ENCODE measurements around the gene MAP2K3.

The MAP2K3 gene

DNA sequence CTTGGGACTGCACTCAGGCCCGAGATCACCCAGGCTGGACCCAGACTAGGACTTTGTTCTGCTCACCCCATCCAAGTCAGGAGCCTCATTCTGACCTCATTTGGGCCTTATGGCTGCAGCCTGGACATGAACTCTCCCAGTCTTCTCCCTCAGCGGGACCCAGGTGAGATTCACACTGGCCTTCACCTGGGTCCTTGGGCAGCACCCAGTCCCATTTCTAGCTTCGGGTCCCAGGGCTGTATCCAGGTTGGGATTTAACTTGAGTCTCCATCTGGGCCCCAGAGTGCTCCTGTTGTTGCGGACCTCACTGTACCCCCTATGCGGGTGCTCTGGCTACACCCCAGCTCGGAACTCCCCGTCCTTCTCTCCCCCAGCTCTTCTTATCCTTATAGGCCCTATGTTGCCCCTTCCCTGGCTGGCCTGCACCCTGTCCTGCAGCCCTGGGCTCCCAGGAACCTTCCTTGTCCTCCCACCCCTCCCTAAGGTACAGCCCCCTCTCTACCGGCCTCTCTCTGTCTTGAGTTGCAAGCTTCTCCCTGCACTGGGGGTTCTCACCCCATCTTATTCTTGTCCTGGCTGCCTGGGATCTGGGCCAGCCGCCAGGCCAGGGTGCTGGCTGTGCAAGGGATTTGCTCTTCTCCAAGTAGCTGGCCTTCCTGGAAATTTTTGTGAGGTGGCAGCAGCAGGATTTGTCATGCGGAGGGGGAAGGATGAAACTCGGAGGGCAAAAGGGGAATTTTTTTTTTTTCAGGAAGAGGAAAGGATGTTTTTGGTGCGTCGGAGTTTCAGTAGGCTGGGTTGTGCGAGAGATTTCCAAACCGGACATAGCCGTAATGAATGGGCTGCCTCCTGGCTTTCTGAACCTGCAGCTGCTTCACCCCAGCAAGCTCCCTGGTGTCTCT, 904 bp downstream of the MAP2K3 start:
- no peak for FAIRE-seq

DNA sequence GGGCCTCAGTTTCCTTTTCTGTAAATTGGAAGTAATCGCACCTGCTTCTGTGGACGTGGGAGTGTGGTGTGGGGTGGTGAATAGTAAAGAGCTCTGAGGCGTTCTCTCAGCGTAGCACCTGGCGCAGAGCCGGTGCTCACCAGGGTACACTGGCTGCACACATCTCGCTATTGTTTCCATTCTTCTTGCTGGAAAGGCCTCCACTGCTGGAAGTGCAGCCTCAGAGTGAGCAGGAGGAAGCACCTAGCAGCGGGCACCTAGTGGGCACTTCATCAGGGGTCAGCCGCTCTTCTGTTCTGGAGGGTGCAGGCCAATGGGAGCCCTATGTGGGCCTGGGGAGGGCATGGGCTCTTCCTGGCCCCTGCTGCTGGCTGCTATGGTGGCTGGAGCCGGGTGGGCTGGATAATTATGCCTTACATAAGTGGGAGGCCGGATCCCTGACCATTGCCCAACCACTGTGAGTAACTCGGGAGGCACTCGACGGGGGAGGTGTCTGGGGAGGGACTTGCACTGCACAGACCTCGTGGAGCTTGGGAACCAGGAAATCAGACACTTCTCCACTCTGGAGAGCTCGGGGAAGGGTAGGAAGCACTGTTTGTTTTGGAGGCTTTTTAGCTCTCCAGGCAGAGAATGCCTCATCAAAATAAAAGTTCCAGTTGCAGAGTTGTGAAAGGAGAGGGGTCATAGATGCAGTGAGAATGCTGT, 1.7 kb downstream of the MAP2K3 start:
- peak; percentile 88 for FAIRE-seq

DNA sequence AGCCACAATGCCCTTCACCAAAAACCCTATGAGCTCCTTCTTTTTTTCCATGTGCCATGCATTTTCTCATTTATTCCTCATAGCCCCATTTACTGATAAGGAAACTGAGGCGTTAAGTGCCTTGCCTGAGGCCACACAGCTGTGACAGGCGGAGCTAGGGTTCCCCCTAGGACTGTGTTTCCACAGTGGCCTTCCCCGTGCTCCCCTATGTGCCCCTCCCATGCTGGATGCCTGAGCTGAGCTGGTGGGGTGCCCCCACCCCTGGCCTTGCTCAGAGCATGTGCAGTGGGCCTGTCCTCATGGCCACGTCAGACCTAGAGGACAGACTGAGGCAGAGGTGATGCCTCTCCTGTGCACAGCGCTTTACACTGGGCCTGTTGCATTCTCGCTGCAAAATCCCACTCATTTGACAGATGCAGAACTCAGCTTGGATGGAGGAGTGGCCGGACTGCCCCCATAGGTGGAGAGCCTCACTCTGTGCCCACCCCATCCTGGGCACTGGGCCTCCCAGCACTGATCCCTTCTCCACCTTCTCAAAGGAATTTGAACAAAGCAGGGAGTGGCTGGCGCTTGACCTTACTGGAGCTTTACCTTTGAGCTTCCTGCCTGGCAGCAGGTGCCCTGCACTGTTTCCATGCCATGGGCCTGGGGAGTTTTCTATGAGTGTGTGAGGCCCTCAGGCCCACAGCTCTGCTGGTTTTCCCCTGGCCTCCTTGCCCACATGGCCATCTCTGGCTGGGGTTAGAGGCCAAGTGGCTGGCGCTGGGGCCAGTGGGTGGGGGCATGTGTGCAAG, 2.6 kb downstream of the MAP2K3 start:
- FAIRE-seq: no peak

DNA sequence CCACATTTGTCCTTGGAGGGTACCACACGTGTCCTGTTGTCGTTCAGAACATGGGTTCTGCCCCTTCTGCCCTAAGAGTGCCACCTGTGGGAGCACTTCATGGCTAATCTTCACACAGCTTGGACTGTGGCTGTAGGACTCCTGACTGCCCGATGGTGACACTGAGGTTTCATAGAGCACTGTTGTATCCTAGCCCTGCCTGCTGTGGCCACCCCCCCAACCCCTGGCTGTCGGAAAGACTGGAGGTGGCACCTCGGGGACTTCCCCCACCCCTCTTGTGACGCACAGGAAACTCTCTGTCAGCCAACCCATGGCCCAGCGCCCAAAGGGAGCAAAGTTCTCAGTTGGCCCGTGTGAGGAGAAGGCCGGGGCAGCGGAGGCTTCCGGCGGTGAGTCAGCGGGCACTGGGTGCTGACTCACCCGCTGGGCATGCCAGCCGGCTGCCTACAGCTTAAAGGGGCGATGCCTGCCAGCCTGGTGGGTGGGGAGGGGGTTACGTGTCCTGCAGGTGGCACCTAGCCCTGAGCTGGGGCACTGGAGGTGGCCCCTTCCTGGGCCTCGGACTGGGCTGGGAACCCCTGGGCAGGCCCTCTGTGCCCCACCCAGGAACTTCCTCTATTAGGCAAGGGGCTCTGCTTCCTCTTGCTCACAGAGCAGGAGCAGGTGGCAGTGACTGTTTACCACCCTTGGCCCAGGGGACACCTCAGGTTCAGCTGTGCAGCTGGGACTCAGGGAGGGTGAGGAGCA, 3.4 kb downstream of the MAP2K3 start:
- peak; percentile 44 for FAIRE-seq

DNA sequence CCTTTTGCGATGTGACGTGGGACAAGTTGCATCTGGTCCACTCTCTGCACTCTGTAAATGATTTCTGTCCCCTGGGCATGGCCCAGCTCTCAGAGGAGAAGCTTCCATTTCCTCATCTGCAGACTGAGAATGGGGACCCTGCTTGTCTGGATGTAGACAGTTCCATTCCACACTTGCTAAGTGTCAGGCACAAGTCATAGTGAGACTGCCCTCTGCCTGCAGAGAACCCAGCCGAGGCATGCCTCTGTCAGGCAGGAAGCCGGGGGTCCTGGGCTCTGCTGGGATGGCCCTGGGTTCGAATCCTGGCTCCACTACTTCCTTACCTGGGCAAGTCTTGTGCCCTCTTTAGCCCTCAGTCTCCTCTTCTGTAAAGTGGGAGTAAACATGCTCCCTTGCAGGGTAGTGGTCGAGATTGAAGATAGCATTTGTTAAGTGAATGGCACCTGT, 4.1 kb downstream of the MAP2K3 start:
- FAIRE-seq: no peak

DNA sequence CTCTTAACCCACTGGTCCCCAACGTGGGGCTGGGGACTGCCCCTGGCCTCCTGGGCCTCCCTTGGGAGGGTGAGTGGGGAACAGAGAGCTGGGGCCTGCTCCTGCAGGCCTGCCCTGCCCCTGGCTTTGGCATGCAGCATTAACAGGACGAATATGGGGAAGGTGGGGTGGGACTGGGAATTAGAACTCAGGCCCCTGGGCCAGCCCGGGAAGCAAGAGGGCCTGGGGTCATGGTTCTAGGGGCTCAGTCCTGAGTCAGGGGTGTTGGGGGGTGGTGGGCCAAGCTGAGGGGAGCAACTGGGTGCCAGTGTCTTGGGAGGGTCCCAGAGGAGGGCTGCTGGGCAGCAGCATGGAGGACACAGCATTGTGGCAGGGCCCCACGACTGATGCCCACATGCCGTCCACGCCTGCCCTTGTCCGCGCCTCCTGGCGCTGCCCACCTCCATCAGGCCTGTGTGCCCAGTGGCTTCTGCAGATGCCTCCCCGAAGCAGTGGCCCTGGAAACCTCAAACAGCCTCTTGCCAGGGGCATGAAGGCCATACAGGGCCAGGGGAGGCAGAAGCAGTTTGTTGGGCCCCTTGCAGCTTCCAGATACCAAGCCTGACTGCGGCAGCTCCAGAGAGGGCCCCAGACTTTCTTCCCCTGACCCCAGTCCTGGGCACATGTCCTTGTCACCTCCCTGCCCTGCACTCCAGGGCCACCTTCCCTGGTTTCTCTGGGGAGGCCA, 4.8 kb downstream of the MAP2K3 start:
- no peak for FAIRE-seq

DNA sequence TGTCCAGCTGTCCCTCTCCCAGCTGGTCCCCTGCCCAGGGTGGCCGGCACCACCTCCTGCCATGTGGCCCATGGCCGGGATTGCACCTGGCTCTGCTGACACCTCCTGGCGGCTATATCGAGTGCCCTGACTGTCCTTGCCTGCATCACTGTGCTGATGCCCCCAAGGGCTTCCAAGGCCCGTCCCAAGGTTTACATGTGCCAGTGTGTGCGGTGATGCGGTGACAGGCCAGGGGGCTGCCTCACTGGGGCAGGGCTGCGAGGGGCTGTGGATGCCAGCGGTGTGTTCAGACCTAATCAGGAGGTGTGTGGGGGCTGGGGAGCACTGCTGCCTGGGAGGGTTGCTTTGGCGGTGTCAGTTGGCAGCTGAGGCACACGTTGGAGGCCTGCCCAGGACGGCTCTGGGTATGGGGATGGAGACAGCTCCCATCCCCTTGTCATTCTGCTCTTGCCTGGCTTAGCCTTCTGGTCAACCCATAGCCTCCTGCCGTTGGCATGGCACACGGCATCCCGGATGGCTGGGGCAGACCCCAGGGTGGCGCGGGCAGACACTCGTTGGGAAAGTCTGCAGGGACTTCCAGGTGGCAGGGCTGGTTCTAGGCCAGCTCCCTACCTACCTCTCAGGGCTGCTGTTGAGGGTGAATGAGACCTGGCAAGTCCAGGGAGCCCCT, 5.5 kb downstream of the MAP2K3 start:
- FAIRE-seq: no peak

DNA sequence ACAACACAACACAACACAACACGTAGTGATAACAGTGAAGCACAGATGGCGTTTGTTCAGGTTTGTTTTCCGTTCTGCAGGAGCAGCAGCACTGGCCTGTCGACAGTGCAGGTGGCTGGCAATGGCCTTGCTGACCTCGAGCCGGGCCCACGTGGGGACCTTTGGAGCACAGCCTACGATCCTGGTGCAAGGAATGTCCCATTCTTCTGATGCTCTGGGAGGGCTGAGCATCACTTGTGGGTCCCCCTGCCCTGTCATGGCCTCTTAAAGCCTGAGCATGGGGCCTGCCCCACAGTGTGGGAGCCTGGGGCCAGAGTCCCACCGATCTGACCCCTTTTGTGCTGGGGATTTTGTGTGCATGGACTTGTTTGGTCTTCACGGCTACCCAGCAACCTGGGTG, 6.8 kb downstream of the MAP2K3 start:
- FAIRE-seq: no peak

DNA sequence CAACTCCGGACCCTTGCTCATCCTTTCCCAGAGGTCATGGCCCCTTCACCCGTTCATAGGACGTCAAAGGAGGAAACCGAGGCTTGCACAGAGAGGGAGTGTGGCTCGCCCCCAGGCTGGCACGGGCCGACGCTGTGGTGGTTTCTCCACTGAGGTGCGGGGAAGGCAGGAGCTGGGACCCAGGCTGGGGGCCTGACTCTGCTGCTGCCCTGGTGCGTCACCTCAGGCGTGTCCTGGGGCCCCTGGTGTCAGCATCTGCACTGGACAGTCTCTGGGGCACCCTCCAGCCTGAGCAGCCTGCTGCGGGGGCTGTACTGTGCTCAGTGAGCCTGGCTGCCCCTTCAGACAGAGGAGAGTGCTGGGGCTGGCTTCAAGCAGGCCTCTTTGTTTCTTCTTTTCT, 7.4 kb downstream of the MAP2K3 start:
- FAIRE-seq: no peak

DNA sequence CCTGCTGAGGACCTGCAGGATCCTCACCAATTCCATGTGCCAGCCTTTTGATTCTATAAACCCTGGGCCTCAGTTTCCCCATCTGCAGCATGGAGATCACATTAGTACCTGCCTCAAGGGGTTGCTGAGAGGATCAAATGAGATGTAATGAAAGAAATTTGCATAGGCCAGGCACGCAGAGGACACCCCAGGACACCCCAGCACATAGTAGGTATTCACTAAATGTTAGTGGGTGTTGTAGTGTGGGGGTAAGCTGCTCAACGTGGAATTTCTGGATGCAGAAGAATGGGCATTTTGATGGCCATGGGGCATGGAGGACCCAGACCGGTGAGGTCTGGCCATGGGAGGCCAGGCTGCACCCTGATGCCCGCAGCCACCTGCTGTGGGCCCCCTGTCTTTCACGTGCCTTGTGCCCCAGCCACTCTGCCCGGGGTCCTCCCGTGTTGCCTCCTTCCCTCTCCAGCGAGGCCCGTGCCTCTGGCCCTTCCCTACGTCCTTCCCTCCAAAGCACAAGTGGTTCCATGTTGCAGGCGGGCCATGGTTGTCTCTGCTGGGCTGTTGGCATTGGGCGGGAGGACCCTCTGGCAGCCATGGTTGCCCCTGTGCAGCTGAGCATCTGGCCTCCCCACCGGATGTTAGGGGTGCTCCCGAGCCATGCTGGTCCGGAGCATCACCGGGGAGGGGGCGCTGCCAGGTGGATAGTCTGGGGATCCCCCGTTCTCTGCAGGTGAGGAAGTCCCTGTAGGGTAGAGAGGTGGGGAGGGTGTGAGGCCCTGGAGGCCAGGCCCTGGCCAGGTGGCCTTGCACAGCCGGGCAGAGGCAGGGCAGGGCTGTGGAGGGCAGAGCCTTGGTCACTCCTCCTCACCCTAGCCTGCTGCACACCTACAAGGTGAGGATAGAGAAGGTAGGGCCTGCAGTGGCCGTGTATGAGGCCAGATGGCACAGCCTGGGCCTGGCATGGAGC, 8.6 kb downstream of the MAP2K3 start:
- no peak for FAIRE-seq

DNA sequence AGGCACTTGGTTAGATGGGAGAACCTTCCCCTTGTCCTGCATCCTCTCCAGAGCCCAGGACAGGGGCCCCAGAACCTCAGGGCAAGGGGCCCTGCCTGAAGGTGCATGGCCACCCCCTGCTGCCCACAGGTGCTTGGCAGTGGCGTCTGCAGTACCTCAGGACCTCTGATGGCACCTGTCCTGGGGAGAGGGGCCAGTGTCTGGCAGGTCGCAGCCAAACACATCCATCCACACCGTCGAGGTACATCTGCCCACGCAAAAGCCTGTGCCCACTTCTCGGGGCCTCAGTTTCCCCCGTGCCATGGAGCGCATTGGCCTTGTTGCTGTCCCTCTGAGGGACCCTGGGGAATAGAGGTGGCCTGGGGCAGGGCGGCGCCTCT, 9.3 kb downstream of the MAP2K3 start:
- no peak for FAIRE-seq

DNA sequence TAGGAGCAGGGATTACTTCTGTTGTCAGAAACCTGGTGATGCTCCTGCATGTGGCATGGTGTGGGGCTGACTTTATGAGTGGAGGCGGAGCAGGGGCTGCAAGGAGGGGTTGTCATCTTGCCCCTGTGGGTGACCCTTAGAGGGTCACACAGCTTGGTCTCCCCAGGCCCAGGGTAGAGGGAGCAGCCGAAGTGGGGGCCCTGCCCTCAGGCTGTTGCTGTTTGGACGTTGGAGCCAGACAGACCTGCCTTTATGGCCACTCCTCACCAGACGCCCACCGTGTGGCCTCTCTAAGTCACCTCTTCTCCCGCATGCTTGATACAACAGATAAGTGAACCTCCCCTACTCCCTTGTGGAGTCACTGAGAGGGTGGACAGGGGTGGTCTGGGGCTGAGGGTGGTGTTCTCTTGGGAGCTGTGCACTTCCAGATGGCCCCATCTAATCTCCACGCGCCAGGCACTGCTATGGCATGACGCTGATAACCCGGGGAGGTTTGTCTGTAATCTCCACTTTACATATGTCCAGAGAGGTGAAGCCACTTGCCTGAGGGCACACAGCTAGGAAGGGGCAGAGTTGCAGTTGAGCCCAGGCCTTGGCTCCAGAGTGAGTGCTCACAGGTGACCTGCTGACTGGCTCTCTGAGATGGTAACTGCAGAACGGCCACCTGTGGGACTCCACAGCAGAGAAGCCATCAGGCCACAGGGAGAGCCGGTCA, 10.0 kb downstream of the MAP2K3 start:
- no peak for FAIRE-seq

DNA sequence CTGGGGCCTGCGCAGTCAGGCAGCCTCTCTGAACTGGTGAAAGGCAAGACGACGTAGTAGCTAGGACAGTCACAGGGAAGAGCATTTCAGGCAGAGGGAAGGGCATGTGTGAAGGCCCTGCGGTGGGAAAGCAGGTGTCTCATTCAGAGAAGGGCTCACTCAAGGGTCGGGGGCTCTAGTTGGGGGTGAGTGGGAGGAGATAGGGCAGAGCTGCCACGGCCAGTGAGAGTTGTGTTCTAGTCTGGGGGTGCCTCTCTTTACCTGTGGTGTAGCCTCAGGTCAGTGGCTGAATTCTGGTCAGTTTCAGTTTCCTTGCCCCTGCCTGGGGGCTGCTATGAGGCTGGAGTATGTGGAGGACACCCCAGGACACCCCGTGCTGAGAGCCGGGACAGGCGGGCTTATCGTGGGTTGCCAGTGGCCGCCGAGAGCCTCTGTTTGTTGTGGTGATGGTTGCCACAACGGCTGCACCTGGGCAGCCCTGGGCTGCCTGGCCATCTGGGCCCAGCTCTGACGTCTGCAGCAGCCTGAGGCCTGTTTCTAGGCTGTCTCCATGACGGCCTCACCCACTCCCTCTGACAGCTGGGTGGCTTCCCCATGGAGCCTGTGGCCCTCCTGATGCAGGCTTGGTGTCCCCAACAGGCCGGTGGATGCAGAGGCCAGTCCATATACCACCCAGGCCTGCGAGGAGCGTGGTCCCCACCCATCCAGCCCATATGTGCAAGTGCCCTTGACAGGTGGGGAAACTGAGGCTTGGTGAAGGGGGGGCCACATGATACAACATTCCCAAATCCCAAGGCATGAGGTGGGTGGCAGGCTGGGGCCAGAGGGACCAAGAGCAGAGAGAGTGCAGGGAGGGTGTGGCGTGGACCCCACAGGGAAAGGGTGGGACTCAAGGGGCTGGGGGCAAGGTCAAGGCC, 10.8 kb downstream of the MAP2K3 start:
- no peak for FAIRE-seq

DNA sequence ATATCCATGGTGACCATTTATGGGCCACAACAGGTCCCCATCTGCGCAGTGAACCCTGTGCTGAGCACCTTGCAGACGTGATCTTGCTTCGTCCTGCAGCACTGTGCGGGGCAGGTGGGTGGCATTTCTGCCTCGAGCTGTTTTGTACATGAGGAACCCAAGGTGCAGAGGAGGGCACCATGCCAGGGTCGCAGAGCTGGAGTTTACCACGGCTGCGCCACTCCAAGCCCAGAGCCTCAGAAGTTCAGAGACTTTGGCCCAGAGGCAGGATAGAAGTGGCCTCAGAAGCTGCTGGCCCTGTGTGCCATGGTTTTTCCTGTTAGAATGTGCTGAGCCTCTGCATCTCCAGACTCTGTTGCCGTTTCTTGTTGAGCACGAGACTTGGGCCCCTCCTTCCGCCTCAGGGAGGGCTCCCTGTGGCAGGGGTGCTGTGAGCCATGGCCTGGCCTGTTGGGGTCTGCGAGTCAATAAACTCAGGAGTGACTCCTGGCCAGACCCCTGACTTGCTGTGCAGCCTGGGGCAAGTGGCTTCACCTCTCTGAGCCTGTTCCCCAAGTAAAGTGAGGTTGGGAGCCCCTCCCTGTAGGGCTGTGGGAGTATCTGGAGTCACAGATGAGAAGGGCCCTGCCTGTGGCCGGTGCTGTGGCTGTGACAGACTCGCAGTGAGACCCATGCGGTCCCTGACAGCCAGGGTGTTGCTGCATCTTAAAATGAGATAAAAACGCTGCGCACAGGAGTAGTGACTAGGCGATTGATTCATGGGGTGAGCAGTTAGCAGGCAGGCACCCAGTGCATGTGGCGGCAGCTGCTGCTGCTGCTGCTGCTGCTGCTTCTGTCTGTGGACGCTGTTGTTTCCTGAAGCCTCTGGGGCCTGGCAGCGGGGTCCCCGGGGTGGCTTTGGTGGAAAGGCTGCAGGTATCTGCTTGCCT, 11.8 kb downstream of the MAP2K3 start:
- no peak for FAIRE-seq

DNA sequence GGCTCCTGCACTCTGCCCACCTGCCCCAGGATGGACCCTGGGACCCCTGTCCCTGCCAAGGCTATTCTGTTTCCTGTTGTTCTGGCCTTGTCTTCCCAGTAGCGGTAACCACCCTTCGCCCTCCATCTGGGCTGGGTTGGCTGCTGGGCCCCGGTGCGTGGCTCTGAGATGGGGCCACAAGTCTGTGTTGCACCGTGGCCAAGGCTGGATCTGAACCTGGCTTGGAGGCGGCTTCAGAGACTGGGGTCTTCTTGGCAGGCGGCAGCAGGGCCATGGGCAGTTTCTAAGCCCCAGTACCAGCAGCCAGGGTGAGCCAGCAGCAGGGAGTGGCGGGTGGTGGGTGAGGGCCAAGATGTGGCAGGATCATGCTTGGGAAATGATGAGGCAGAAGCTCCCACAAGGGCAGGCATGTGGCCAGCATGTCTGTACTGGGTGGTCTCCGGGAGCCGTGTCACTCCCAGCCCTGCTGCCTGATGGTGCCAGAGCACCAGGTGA, 12.6 kb downstream of the MAP2K3 start:
- FAIRE-seq: no peak

DNA sequence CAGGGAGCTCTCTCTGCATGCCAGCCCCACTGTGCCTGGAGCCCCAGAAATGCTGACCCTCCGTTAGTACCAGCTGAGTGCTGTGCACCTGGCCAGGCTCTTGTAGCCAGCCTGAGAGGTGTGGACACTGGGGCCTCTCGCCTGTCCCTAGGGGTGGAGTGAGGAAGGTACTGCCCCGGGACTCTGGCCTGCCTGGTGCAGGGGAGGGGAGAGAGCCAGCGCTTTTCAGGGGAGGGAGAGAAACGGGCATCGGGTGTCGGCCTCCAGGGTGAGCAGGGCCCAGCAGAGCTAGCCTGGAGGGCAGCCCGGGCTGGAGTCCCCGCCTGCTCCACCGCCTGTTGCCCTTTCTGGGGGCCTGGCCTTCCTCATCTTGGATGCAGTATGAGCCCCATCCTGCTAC, 13.1 kb downstream of the MAP2K3 start:
- no peak for FAIRE-seq

All from G401.6 (cell line).